Measurements from ENCODE around the gene TUBGCP3. TPM values are rescaled to one million over a fixed set of nuclear protein-coding genes. Genes with fewer than 3 reads are reported as not detected.

Gene TUBGCP3
- total and polyA plus RNA-seq, 2 donors, result 23.4 to 34.0 TPM

DNA sequence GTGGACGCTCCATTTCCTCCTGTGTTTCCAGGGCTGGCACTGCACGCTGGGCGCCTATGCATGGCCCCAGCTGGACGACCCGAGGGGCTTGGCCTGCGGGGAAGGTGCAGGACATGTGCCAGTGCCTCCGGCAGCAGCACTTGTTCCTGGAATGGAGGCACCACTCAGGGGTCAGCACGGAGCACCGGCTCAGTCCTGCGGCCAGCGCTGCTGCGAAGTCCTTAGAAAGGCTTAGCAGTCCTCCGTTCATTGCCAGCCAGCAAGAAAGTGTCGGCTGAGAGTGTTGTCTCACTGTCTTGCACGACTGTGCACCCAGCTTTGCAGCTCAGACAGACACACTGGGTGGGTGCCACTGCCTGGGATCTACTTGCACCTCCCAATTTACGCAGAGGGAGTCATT lies 36.1 kb upstream of the TUBGCP3 start:
- H3K36me3 ChIP-seq (ENCODE audit: insufficient read depth), result no peaks in the 10 kb centered on the region
- WGBS, result 82% methylated on average over 16 of the region's 16 CpGs
- no peaks in the 10 kb centered on the region for H3K4me1 ChIP-seq (ENCODE audit: insufficient read depth)
- H3K27ac ChIP-seq (ENCODE audit: low read depth), result no peak overlapping the region
- H3K4me3 ChIP-seq (ENCODE audit: low read depth, low read length), result no peak overlapping the region
- DNase-seq (ENCODE audit: extremely low spot score), result no peak

DNA sequence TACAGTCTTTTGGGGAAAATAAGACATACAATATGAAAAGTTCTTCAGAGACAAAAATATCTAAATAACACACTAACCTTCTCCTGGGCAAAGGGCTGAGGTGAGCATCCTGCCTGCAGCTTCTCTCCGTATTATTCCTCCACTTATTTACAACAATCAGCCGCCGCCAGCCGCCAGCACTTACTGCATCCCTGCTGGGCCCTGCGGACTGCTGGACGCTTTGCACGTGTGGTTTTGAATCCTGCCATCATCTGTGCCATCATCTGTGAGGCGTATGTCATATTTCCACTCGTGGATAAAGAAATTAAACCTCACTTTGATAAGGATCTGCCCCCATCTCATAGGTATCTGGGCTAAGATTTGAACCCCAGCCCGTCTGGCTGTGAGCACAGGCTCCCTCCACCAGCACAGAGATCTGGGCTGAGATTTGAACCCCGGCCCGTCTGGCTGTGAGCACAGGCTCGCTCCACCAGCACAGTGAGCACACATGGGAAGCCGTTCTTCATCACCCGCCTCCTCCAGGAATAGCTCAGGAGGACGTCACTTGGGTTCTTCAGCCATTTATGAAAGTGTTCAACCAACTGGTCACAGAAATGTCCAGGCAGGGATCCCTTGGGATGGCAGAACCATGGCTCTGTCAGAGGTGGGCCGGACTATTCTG lies 35.2 kb upstream of the TUBGCP3 start:
- Histone ChIP-seq H3K27ac (ENCODE audit: low read depth) (no peak overlapping the region), H3K4me1 (ENCODE audit: insufficient read depth) (no peaks in the 10 kb centered on the region), H3K36me3 (ENCODE audit: insufficient read depth) (no peaks in the 10 kb centered on the region), H3K4me3 (ENCODE audit: low read depth, low read length) (no peak overlapping the region)
- 84% methylated on average over 17 of the region's 17 CpGs for WGBS
- DNase-seq (ENCODE audit: extremely low spot score), result no peak

DNA sequence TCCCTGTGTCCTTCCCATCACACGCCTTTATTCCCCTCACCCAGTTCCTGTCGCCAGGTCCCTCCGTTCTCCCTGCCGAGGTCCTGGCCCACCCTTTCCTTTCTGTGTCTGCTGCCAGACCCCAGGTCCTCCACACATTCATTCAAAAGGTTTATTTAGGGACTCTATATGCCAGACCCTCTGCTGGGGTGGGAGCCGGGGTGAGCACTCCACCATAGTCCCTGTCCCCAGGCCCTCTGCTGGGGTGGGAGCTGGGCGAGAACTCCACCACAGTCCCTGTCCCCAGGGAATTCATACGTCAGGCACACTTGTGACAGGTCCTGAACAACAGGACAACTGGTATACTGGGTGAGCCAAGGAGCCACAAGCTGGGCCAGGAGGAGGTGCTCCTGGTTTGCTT lies 34.4 kb upstream of the TUBGCP3 start:
- Histone ChIP-seq H3K4me3 (ENCODE audit: low read depth, low read length) (no peak overlapping the region), H3K36me3 (ENCODE audit: insufficient read depth) (no peaks in the 10 kb centered on the region), H3K27ac (ENCODE audit: low read depth) (no peak overlapping the region), H3K4me1 (ENCODE audit: insufficient read depth) (no peaks in the 10 kb centered on the region)
- WGBS, result 57% methylated on average over 7 of the region's 7 CpGs
- no peak for DNase-seq (ENCODE audit: extremely low spot score)

- H3K27ac ChIP-seq (ENCODE audit: low read depth), result no peak overlapping the region
- no peak overlapping the region for H3K4me3 ChIP-seq (ENCODE audit: low read depth, low read length)
- no peaks in the 10 kb centered on the region for H3K4me1 ChIP-seq (ENCODE audit: insufficient read depth)
- no peaks in the 10 kb centered on the region for H3K36me3 ChIP-seq (ENCODE audit: insufficient read depth)
- 70% methylated on average over 24 of the region's 24 CpGs for WGBS
- no peak for DNase-seq (ENCODE audit: extremely low spot score)
Observed at GRCh38 chr13:112619730-112620631, 32.0 kb upstream of the TUBGCP3 start.

DNA sequence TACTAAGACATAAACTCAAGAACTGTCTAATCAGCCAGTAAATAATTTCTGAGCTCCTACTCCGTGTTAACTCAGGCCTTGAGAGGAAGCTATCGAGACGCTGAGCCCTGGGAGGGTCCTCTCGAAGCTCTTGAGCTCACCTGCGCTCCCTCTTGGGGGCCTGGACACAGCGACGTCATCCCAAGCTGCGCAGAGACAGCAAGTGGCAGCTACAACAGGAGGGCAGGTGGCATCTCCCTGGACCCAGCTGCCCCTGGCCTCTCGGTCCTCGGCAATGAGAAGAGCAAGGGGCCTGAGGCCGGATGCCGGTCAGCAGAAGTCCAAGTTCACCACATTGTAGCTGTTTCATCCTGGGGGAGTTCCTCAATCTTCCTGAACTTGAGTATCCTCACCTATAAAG lies 30.5 kb upstream of the TUBGCP3 start:
- H3K4me1 ChIP-seq (ENCODE audit: insufficient read depth), result no peaks in the 10 kb centered on the region
- DNase-seq (ENCODE audit: extremely low spot score), result no peak
- H3K36me3 ChIP-seq (ENCODE audit: insufficient read depth), result no peaks in the 10 kb centered on the region
- H3K4me3 ChIP-seq (ENCODE audit: low read depth, low read length), result no peak overlapping the region
- no peak overlapping the region for H3K27ac ChIP-seq (ENCODE audit: low read depth)
- WGBS, result 93% methylated on average over 12 of the region's 12 CpGs

DNA sequence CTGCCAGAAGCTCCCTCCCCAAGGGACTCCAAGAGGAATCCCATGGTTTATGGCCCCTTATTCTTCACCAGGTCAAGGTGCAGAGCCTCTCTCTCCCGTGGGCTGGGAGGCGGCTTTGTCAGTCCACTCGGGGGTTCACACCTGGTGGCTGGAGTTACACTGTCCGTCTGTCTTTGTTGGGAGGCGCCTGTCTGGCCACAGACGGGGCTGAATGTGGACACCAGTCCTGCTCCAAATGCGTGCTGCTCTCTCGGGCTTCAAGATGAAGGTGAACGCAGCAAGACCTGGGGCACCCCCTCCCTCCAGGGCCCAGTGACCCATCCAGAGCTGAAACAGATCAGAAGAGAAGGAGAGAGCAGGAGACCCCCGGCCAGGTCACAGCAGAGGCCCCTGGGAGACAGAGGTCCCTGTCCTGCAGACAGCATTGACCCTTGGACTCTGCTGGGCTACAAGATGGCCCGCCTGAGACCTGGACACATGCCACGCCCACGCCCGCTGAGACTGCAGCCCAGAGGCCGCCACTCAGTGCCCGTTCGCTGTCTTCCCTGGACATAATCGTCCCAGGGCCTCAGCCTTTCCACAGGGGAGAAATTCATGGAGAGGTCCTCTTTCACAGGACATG lies 29.9 kb upstream of the TUBGCP3 start:
- DNase-seq (ENCODE audit: extremely low spot score), result no peak
- no peaks in the 10 kb centered on the region for H3K36me3 ChIP-seq (ENCODE audit: insufficient read depth)
- WGBS, result 88% methylated on average over 18 of the region's 18 CpGs
- H3K4me1 ChIP-seq (ENCODE audit: insufficient read depth), result no peaks in the 10 kb centered on the region
- no peak overlapping the region for H3K4me3 ChIP-seq (ENCODE audit: low read depth, low read length)
- no peak overlapping the region for H3K27ac ChIP-seq (ENCODE audit: low read depth)

DNA sequence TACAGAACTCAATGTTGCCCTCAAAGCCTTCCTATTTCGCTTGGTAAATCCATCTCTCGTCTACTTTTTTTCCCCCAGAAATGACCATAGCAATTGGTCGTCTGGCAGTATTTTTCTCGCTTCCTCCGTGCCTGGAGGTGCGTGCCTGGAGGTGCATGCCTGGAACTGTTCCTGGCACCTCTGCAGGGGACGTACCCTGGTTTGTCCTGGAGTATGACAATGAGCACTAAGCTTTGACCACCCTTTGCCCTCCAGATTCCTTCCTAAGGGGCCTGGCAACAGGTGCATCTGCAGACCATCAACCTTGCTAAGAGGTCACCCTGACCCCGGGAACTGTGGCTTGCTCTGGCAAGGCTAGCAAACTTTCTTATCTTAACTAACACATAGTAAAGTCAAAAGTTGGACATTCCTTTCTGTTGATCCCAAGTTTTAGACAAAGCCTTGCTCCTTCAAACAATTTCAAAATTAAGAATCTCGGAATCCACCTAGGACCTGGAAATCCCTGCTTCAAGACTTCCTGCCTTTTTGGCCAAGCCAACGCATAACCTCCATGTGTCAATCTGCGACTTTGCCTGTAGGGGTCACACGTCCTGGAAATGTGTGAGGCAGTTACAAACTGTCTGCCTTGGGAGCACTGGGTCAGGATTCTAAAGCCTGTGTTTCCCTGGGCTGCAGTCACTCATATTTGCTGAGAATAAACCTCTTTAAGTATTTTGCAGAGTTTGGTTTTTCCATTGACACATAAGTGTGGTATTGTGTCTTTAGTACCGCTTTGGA lies 28.8 kb upstream of the TUBGCP3 start:
- H3K36me3 ChIP-seq (ENCODE audit: insufficient read depth), result no peaks in the 10 kb centered on the region
- H3K4me1 ChIP-seq (ENCODE audit: insufficient read depth), result no peaks in the 10 kb centered on the region
- H3K4me3 ChIP-seq (ENCODE audit: low read depth, low read length), result no peak overlapping the region
- WGBS, result 58% methylated on average over 13 of the region's 13 CpGs
- no peak for DNase-seq (ENCODE audit: extremely low spot score)
- no peak overlapping the region for H3K27ac ChIP-seq (ENCODE audit: low read depth)

GRCh38 chr13:112615391-112615790 lies 27.4 kb upstream of the TUBGCP3 start:
- H3K27ac ChIP-seq (ENCODE audit: low read depth), result no peak overlapping the region
- no peaks in the 10 kb centered on the region for H3K36me3 ChIP-seq (ENCODE audit: insufficient read depth)
- H3K4me1 ChIP-seq (ENCODE audit: insufficient read depth), result no peaks in the 10 kb centered on the region
- no peak for DNase-seq (ENCODE audit: extremely low spot score)
- WGBS, result 83% methylated on average over 8 of the region's 8 CpGs
- H3K4me3 ChIP-seq (ENCODE audit: low read depth, low read length), result no peak overlapping the region

- Histone ChIP-seq H3K36me3 (ENCODE audit: insufficient read depth) (no peaks in the 10 kb centered on the region), H3K27ac (ENCODE audit: low read depth) (no peak overlapping the region), H3K4me1 (ENCODE audit: insufficient read depth) (no peaks in the 10 kb centered on the region), H3K4me3 (ENCODE audit: low read depth, low read length) (no peak overlapping the region)
- WGBS, result 89% methylated on average over 7 of the region's 7 CpGs
- no peak for DNase-seq (ENCODE audit: extremely low spot score)
Observed at GRCh38 chr13:112614835-112615234, 26.9 kb upstream of the TUBGCP3 start.

- no peak overlapping the region for H3K4me3 ChIP-seq (ENCODE audit: low read depth, low read length)
- WGBS, result 87% methylated on average over 2 of the region's 2 CpGs
- H3K27ac ChIP-seq (ENCODE audit: low read depth), result no peak overlapping the region
- no peak for DNase-seq (ENCODE audit: extremely low spot score)
- H3K36me3 ChIP-seq (ENCODE audit: insufficient read depth), result no peaks in the 10 kb centered on the region
- H3K4me1 ChIP-seq (ENCODE audit: insufficient read depth), result no peaks in the 10 kb centered on the region
Observed at GRCh38 chr13:112608212-112608611, 20.3 kb upstream of the TUBGCP3 start.

- peak overlapping the region; percentile 27 for H3K4me3 ChIP-seq (ENCODE audit: low read depth, low read length)
- WGBS, result 3% methylated on average over 45 of the region's 45 CpGs
- H3K36me3 ChIP-seq (ENCODE audit: insufficient read depth), result no peaks in the 10 kb centered on the region
- no peaks in the 10 kb centered on the region for H3K4me1 ChIP-seq (ENCODE audit: insufficient read depth)
- DNase-seq (ENCODE audit: extremely low spot score), result peak; percentile 67
- no peak overlapping the region for H3K27ac ChIP-seq (ENCODE audit: low read depth)
Observed at GRCh38 chr13:112606109-112607001, 18.4 kb upstream of the TUBGCP3 start.

DNA sequence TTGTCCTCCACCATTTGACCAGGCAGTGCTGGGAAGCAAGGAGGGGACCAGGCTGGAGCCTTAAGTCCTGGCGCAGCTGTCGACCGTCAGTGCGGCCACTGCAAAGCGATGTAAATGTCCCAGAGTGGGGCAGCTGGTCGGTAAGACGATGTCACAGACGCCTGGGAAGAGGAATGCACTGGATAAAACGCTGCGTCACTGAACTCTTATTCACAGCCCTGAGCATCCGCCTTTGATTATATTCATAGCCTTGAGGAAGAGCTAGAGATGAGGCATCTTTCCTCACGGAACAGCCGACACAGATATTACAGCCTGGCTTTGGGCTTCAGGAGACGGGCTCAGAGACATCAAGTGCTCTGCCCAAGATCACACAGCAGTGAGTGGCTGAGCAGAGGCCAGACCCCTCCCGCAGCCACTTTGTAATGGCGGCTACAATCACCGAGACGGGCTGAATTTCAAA lies 17.6 kb upstream of the TUBGCP3 start:
- Histone ChIP-seq H3K4me3 (ENCODE audit: low read depth, low read length) (no peak overlapping the region), H3K36me3 (ENCODE audit: insufficient read depth) (no peaks in the 10 kb centered on the region), H3K4me1 (ENCODE audit: insufficient read depth) (no peaks in the 10 kb centered on the region), H3K27ac (ENCODE audit: low read depth) (no peak overlapping the region)
- no peak for DNase-seq (ENCODE audit: extremely low spot score)
- 68% methylated on average over 18 of the region's 18 CpGs for WGBS
